Activated CD4-positive, CD25-positive, alpha-beta regulatory T cell treated with anti-CD3 and anti-CD28 coated beads, Interleukin-2, amount 50 U/mL, for 24 hours (primary cell): Measurements from ENCODE around the gene WDFY3.
"Not testable (repeated sequence)": the region's sequence is repeated elsewhere in the genome, so short reads cannot be mapped to it uniquely, and the experiment has no call there.

Experiments
- ATAC-seq, 2 donors: fragments of 150-1000 bp; cut with Tn5 transposase; one replicate each; pipeline ENCODE4 v1.10.0; 2021; ENCODE audit warnings: mild to moderate bottlenecking in 1 of 2, moderate library complexity in 1 of 2

Gene WDFY3

DNA sequence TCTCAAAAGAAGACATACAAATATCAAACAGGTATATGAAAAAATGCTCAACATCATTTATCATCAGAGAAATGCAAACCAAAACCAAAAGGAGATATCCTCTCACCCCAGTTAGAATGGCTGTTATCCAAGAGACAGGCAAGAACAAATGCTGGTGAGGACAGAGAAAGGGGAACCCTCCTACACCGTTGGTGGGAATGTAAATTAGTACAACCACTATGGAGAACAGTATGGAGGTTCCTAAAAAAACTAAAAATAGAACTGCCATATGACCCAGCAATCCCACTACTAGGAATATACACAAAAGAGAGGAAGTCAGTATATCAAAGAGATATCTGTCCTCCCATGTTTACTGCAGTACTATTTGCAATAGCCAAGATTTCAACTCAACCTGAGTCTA, 300.1 kb downstream of the WDFY3 start:
- no peak for ATAC-seq

DNA sequence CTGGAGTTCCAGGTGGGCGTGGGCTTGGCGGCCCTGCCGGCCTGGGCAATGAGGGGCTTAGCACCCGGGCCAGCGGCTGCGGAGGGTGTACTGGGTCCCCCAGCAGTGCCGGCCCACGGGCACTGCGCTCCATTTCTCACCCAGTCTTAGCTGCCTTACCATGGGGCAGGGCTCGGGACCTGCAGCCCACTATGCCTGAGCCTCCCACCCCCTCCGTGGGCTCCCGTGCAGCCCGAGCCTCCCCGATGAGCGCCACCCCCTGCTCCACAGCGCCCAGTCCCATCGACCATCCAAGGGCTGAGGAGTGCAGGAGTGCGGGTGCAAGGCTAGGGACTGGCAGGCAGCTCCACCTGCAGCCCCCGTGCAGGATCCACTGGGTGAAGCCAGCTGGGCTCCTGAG, 301.7 kb downstream of the WDFY3 start:
- not testable (repeated sequence) for ATAC-seq

DNA sequence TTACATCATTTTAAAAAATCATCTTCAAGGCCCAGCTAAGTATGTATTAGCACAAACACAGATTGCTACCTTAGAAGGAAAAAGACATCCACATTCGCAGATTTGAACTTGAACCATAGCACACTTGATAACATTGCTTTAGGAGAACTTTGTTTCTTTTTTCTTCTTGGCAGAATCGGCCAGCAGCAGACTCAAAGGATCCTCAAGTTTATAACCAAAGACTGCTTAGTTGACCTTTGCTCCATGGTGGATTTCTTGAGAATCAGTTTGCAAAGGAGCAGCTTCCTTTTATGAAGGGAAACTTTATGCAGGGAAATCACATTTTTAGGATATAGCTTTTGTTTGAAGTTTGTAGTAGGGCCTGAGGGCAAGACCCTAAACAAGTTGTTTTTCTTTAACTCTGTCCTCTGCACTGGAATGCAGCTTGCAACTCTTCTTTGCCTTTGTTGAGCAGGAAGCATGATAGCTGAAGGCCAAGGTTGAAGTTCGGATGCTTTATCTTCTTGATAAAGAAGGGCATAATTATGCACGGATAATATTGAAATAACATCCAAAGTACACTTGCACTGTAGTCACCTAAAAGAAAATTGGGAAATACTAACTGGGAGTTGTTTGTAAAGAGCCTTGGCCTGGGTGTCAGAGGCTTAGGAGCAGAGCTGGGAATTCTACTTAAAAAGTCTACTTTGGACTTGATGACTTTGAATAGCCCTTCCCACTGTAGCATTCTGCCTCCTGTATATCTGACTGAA, 305.1 kb downstream of the WDFY3 start:
- ATAC-seq: no peak

DNA sequence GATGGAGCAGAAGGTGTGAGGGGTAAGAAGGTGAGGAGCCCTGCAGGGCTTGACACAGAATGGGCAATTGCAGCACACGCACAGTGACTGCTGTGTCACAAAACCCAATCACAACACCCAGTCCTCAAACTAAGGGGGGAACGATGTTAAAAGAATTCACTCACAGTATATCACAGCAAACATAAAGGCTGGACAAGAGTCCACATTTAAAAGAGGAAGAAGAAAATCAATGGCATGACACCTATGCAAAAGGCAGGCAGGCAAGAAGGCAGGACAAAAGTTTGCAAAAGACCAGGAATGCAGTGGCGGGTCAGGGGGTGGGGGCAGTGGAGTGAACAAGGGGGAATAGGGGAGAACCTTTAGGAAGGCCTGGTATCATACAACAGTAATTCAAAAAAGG, 305.9 kb downstream of the WDFY3 start:
- no peak for ATAC-seq

DNA sequence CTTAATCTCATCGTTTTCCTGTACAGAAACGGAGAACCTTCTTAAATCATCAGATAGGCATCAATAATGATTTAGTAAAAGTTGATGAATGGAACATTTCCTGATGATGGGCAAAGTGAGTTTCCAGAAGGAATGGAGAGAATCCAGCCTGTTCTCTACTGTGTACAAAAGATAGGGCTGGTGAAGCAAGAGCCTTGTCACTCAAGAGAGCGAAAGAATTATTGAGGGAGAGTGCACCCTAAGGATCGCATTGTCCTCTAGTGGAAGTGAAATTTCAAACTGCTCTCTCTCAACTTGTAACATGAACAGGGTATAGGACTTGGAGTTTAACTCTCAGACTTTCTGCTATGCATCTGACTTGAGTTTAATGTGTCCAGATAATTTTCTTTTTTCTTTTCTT, 314.0 kb downstream of the WDFY3 start:
- no peak for ATAC-seq

DNA sequence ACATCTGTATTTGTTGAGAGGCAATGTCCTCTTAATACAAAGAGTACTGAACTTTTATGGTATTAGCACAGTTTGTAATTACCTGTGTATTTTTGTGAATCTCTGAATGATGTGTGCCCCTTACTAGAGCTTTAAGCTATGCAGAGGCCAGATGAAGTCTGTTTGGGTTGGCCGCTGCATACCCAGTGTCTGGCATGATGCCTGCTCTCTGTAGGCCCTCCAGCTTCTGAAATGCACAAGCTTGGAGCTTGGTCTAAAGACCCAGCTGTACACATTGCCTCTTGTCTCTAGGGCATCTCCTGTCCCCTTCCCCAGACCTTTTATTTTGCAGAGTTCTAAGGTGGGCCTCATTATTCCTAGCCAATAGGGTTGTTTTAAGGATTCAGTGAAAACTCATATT, 315.0 kb downstream of the WDFY3 start:
- no peak for ATAC-seq

DNA sequence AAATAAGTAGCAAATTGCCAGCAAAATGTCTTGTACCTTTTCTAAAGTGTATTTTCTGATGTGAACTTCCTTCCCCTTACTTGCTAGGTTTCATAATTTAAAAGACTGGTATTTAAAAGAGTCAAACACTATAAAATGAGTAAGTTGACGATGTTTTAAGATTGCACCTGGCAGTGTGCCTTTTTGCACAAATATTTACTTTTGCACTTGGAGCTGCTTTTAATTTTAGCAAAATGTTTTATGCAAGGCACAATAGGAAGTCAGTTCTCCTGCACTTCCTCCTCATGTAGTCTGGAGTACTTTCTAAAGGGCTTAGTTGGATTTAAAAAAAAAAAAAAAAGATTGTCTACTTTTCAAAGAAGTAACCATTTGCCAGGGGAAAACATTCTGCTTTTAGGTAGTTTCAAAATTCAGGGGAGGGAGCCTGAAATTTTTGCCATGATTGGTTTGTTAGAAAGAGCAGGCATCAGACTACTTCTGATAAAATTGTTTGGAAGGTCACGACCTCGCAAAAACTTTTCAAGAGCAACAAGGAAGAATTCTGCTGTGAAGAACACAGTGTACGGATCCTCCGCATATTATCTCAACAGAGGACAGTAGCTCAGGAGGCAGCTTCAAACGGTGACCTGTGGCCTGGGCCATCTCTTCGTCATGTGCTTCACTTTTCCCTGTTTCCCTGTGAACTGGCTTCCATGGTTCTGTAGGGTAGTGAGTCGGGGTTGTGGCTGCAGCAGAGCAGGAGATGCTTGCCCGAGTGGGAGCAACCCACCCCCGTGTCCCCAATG, 317.4 kb downstream of the WDFY3 start:
- no peak for ATAC-seq

DNA sequence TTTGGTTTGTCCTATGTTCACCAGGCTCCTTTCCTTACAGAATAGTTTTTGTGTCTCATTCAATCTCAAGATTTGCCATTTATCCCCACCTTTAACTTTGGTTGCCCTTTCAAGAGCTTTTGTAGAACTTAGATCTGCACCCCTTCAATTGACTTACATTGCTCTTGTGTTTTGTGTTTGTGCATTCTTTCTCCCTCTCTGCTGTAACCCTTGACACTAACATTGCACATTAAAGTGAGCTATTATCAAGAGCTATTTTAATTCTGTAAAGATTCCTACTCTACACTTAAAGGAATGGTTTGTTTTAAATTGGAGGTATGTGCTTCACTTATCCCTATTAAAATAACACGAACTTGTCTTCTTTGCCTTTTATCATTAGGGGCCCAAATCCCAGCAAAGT, 318.3 kb downstream of the WDFY3 start:
- no peak for ATAC-seq

DNA sequence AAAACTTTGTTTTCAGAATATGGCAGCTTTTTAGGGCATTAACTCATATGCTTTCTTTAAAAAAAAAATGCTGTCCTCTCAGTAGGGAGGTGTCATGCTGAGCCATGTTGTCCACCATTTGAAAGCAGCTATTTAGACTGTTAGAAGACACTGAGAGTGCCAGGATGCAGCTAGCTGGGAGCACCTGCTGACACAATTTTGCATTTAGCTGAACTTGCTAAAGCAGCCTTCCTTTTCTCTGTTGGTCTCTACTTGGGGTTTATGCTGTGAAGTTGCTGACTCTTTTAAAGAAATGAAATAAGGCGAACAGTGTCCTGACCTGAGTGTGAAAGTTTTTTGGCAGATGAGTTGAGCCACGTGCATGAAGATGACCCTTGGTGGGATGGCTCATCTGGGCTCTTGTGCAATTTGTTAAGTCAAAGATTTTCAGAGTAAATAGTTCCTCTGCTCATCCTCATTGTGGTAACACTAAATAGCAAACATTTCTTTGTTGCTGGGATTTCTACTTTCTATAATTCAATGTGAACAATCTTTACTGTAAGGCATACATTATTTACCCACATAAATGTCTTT, 319.1 kb downstream of the WDFY3 start:
- no peak for ATAC-seq

DNA sequence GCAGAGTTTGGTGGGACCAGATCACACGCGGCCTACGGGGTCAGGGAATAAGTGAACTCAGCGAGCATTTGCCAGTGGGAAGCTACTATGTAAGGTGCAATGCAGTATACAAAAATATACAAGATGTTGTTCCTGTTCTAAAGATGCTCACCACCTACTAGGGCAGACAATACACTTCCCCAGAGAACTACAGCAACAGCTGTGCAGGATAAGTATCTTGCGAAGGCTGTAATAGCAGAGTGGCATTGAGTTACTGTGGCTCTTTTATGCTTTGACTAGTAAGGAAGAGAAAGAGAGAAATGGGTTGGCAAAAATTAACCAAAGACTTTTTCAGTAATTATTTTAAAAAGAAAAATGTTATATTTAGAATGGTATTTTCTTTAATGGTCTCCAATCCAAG, 322.4 kb downstream of the WDFY3 start:
- no peak for ATAC-seq

DNA sequence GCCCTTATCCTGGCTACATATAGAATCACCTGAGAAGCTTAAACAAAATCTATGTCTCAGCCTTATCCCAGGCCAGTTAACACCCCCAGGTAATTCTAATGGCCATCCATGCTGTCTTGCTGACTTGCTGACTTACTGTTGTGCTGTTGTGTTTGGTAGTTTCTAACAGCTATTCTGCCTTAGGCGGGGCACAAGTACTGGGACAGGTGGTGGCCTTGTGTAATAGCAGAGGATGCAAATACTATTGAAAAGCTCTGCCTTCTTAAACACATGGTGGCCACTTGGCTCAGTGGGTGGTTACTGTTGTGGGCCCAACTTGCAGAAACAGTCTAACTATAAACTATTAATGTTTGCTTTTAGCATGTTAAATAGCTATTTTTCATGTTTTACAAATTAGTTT, 327.3 kb downstream of the WDFY3 start:
- ATAC-seq: no peak

DNA sequence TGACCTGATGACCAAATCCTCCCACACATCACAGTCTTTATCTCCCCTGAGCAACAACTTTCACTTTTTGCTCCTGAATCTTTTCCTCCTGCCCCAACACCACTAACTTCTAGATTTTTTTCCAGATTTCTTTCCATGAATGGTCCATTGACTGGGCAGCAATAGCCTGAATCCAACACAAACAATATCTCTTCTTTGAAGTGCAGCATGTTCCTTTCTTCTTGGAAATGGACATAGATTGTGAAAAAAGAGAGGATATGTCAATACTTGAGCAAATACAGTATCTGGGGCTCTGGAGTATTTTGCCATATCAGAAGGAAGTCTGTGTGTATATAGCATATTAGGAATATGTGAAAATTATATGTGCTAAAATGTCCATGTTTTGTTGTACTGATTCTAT, 328.4 kb downstream of the WDFY3 start:
- no peak for ATAC-seq

DNA sequence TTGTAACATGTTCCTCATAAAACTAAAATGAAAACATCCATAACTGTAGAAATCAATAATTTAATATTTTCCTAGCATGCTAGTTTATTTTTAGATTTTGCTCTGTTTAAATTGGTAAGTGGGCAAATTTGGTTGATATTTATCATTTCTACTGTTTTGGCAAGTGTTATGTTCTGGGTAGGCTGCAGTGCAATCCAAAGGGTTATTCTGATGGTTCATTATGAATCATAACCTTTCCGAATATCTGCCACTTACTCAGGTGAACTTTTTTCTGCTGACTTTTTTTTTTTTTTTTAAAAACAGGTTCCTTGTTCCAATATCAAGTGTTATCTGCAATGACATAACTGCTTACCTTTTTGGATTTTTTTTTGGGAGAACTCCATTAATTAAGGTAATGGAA, 331.5 kb downstream of the WDFY3 start:
- ATAC-seq: no peak

DNA sequence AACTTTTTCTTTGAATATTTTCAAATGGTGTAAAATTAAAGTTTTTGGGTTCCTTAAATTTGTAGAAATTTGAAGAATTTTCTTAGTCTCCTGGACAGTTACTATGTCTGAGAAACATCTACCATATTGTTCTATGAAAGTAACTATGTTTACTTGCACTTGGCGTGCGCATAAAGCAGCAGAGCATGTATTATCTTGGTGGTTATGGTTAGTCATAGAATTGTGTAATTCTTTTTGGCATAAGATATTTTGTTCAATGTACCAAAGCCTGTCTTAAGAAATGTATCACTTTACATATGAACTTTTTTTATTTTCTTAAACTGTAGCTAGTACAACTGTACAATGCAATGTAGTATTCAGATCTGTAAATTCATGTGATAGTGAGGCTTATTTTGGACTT, 334.4 kb downstream of the WDFY3 start:
- ATAC-seq: no peak

DNA sequence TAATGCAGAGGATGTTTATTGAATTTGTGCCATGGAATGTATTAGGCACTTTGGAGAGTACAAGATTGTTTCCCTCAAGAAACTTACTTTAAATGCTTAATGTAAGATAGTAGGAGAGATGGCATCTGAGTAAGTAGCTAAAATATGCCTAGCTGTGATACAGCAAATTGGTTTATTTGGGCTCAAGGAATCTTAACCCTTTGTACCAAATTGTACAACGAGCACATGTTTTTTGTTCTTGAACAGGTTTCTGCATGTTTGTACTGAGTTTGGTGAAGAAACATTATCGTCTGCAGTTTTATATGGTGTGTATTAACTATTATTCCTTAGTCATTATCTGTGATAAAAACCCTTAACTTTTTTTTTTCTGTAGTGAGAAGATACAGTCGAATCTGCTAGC, 334.9 kb downstream of the WDFY3 start:
- no peak for ATAC-seq

DNA sequence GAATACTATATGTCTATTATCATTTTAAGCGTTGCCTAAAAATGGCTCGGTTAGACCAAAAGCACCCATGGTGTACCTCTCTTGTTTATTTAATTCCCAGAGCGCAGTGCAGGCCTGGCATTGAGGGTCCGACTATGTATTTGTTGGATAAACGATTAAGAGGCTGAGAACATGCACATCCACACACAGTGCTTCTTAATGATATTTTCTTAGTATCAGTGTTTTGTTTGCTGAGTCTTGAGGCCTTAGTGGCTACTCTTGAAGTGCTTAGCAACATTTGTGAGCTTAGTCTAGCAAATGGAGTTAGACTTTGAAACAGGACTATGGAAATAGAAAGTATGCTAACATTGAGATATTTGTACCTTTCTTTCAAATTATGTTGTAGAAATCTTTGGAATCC, 339.8 kb downstream of the WDFY3 start:
- ATAC-seq: no peak

DNA sequence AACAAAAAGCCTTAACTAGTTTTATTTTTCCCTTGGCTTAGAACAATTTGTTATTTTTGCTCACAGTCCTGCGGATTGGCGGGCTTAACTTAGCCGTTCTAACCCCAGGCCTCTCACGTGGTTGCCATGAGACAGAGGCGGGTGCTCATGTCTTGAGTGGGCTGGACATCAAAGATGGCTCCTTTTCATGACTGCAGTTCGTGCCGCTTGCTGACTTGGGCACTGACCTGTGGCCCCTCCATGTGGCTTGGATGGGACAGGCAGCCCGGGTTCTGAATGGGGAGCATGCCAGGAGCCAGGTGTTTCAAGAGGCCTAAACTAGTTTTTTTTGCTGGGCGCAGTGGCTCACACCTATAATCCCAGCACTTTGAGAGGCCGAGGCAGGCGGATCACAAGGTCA, 342.8 kb downstream of the WDFY3 start:
- no peak for ATAC-seq

DNA sequence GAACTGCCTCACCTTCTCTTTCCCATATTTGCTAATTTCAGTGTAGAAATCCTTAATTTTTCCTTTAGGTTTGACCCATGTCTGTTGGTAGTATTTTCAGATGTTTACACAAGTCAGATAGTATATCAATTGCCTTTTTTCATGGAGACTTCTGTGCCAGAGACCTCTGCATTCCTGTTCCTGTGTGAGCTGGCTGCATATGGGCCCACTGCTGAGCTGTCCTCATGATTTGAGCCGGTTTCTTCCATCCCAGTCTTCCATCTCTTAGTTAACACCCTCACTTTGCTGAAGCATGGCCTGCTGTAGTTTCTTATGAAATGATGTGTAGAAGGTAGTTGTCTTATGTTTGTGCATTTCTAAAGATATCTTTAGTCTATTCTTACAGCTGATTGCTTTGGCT, 343.5 kb downstream of the WDFY3 start:
- ATAC-seq: no peak
